B cell (primary cell): ENCODE data around the gene SDK2. TPM values are rescaled to one million over a fixed set of nuclear protein-coding genes. Genes with fewer than 3 reads are reported as not detected.

ENCODE experiments used
- ATAC-seq: fragments of 200-7000 bp; cut with Tn5 transposase; one replicate; pipeline ENCODE4 v1.10.0; 2021; ENCODE audit warnings: low read depth, mild to moderate bottlenecking, moderate number of reproducible peaks, moderate library complexity
- CTCF ChIA-PET: fragments of 350-600 bp; sonication (Branson Sonifier 250); formaldehyde crosslinking; loops from one replicate; lab custom pipeline; 2021; ENCODE audit warnings: antibody characterized with exemption, inconsistent platforms; lab: Charles Lee
- POLR2A ChIA-PET: fragments of 350-600 bp; sonication (Branson Sonifier 250); formaldehyde crosslinking; loops from one replicate; lab custom pipeline; 2021; ENCODE audit warnings: antibody characterized with exemption; lab: Charles Lee
- DNase-seq: peaks from one replicate; pipeline ENCODE4 v3.0.0; 2013
- H2AFZ ChIP-seq: 2 replicates; pipeline ENCODE4 v1.6.1; 2012; ENCODE audit warnings: mild to moderate bottlenecking, low read depth, low read length; ENCODE audit not compliant: insufficient read depth, poor library complexity, severe bottlenecking
- H3K27ac ChIP-seq, 2 donors: 1 replicate in 1 of 2; 2 replicates in 1 of 2; pipeline ENCODE4 v1.5.1; 2012 to 2013; ENCODE audit warnings: low read length in 2 of 2, mild to moderate bottlenecking in 2 of 2, moderate library complexity in 1 of 2
- H3K27me3 ChIP-seq, 4 experiments: fragments of 200-600 bp in 1 of 4; sonication (generic) in 1 of 4; replicated peaks in 1 of 4; 1 replicate in 2 of 4; 2 replicates in 2 of 4; pipeline versions ENCODE4 v1.6.1 to v1.7.0; 2013 to 2016; ENCODE audit warnings: low read length in 3 of 4, mild to moderate bottlenecking in 2 of 4, mixed read lengths in 1 of 4, moderate library complexity in 1 of 4; ENCODE audit not compliant: insufficient read depth in 4 of 4, control insufficient read depth in 3 of 4; ENCODE audit errors: control extremely low read depth in 1 of 4
- H3K36me3 ChIP-seq, 2 experiments: replicated peaks in 1 of 2; 1 replicate in 1 of 2; 2 replicates in 1 of 2; pipeline versions ENCODE4 v1.6.1 to v1.7.1; 2013; ENCODE audit warnings: low read length in 1 of 2; ENCODE audit not compliant: insufficient read depth in 2 of 2, control insufficient read depth in 1 of 2; ENCODE audit errors: control extremely low read depth in 1 of 2, extremely low read depth in 1 of 2
- H3K4me1 ChIP-seq, 2 donors: fragments of 200-600 bp in 1 of 2; sonication (generic) in 1 of 2; 1 replicate in 1 of 2; 2 replicates in 1 of 2; pipeline versions ENCODE4 v1.5.1 to v1.6.1; 2013 to 2017; ENCODE audit warnings: low read length in 2 of 2; ENCODE audit not compliant: control insufficient read depth in 2 of 2, insufficient read depth in 2 of 2
- H3K4me2 ChIP-seq: replicated peaks from 2 replicates; pipeline ENCODE3; 2012; ENCODE audit warnings: mild to moderate bottlenecking, low read depth, low read length; ENCODE audit not compliant: poor library complexity, severe bottlenecking
- H3K4me3 ChIP-seq, 5 experiments: fragments of 200-600 bp in 1 of 5; sonication (generic) in 1 of 5; 1 replicate in 3 of 5; 2 replicates in 2 of 5; pipeline versions ENCODE4 v1.5.1 to v1.7.0; 2011 to 2016; ENCODE audit warnings: low read length in 4 of 5, mild to moderate bottlenecking in 4 of 5, low read depth in 2 of 5, control low read depth in 1 of 5, moderate library complexity in 1 of 5; ENCODE audit not compliant: insufficient read depth in 1 of 5; ENCODE audit errors: control extremely low read depth in 1 of 5, extremely low read depth in 1 of 5
- H3K79me2 ChIP-seq: fragments of 200-600 bp; sonication (generic); one replicate; pipeline ENCODE4 v1.6.0; 2016; ENCODE audit warnings: low read length; ENCODE audit not compliant: control insufficient read depth, insufficient read depth
- H3K9ac ChIP-seq: fragments of 200-600 bp; sonication (generic); 2 replicates; pipeline ENCODE4 v1.6.1; 2017; ENCODE audit warnings: mild to moderate bottlenecking, low read length, moderate library complexity
- H3K9me3 ChIP-seq, 3 donors: one replicate each; pipeline versions ENCODE4 v1.6.1 to v1.7.1; 2013; ENCODE audit warnings: low read length in 2 of 3; ENCODE audit not compliant: control insufficient read depth in 2 of 3, insufficient read depth in 1 of 3; ENCODE audit errors: control extremely low read depth in 1 of 3
- H4K20me1 ChIP-seq: 2 replicates; pipeline ENCODE4 v1.6.0; 2012; ENCODE audit warnings: mild to moderate bottlenecking, low read length; ENCODE audit not compliant: insufficient read depth, control insufficient read depth, poor library complexity, severe bottlenecking
- H3K27ac Mint-ChIP-seq: one replicate; pipeline ENCODE4 v1.8.0; 2021; ENCODE audit warnings: mixed read lengths
- H3K27me3 Mint-ChIP-seq: one replicate; pipeline ENCODE4 v1.8.0; 2021; ENCODE audit warnings: mixed read lengths
- H3K4me1 Mint-ChIP-seq: one replicate; pipeline ENCODE4 v1.8.0; 2021; ENCODE audit warnings: mixed read lengths
- H3K4me3 Mint-ChIP-seq: one replicate; pipeline ENCODE4 v1.8.0; 2021; ENCODE audit warnings: mixed read lengths
- H3K9me3 Mint-ChIP-seq: one replicate; pipeline ENCODE4 v1.8.0; 2022; ENCODE audit warnings: mixed read lengths; ENCODE audit not compliant: insufficient read depth
- CTCF ChIP-seq: fragments of 200-600 bp; IDR thresholded peaks from one replicate; pipeline ENCODE4 v1.8.0; 2022; ENCODE audit warnings: antibody characterized with exemption, mild to moderate bottlenecking
- EZH2 ChIP-seq: IDR thresholded peaks from 2 replicates; pipeline ENCODE4 v1.6.1; 2012; ENCODE audit warnings: borderline replicate concordance, low read depth, mild to moderate bottlenecking, moderate library complexity, low read length; ENCODE audit not compliant: insufficient read depth, poor library complexity, severe bottlenecking
- WGBS: methylation state at CpG from one replicate; pipeline ENCODE4 v1.1.5; 2013; ENCODE audit warnings: missing lambda C conversion rate; ENCODE audit not compliant: insufficient coverage; 5-methylcytosine and 5-hydroxymethylcytosine counted together
- intact Hi-C: fragments of 100-400 bp; cut with micrococcal nuclease; formaldehyde crosslinking; loops from one replicate; pipeline ENCODE4 v1.10.0; 2022
- polyA plus RNA-seq: library from polyadenylated mRNA; depleted of rRNA; stranded (reverse); fragments of >200 nt; gene quantifications from 2 replicates; pipeline ENCODE4 v1.2.3, GENCODE V29; 2012
- total RNA-seq, 2 donors: library from RNA; stranded (reverse); fragments of 120-200 nt in 1 of 2; gene quantifications; 1 replicate in 1 of 2; 2 replicates in 1 of 2; pipeline versions ENCODE4 v1.2.3 to v1.2.4, GENCODE V29; 2013 to 2022

Gene SDK2
- total and polyA plus RNA-seq, 2 donors (not counting 1 experiment from before 2014, with no cell fraction given) = 3.2 to 13.0 TPM

- ChIA-PET CTCF (interaction anchor here (0.8 to 2.8 kb wide), 3 partner anchors 29 to 399 kb away, joined by 3 to 7 read pairs (median 4); no protein-coding TSS in a partner anchor), POLR2A (no interaction called here)
- no peaks in the 10 kb centered on the region for H3K27me3 ChIP-seq
- TF ChIP-seq CTCF = no peak
- no peak for TF ChIP-seq EZH2
- intact Hi-C loops = no loop called here
- peak overlapping the region; percentile 52 for H2AFZ ChIP-seq
- H3K4me1 Mint-ChIP-seq = peaks cover 80% of the 10 kb centered on the region
- H3K9ac ChIP-seq = no peak overlapping the region
- no peaks in the 10 kb centered on the region for H3K9me3 Mint-ChIP-seq
- peaks cover 54% of the 10 kb centered on the region for H3K79me2 ChIP-seq
- peak overlapping the region; percentile 97 for H3K27ac Mint-ChIP-seq
- ATAC-seq = no peak
- peak overlapping the region; percentile 83 for H3K4me2 ChIP-seq
- H3K27me3 Mint-ChIP-seq = no peaks in the 10 kb centered on the region
- no peaks in the 10 kb centered on the region for H3K36me3 ChIP-seq
- no peak overlapping the region for H3K4me3 Mint-ChIP-seq
- WGBS = 86% methylated on average over 7 of the region's 7 CpGs
- no peak for DNase-seq
- H3K27ac ChIP-seq = peak overlapping the region; percentile 55 to 97
- H3K4me3 ChIP-seq = no peak overlapping the region
- H3K9me3 ChIP-seq = no peaks in the 10 kb centered on the region
- H3K4me1 ChIP-seq = peaks cover 58 to 71% of the 10 kb centered on the region in 2 donors
- no peaks in the 10 kb centered on the region for H4K20me1 ChIP-seq
Measured at GRCh38 chr17:73595931-73596330, 48.3 kb downstream of the SDK2 start.

- H3K27ac ChIP-seq = peak overlapping the region; percentile 55 to 97
- no peak overlapping the region for H3K9ac ChIP-seq
- H4K20me1 ChIP-seq = no peaks in the 10 kb centered on the region
- H3K4me3 Mint-ChIP-seq = no peak overlapping the region
- no peaks in the 10 kb centered on the region for H3K9me3 ChIP-seq
- TF ChIP-seq EZH2 (no peak), CTCF (peak; percentile 42)
- H3K4me3 ChIP-seq = no peak overlapping the region
- peaks cover 54% of the 10 kb centered on the region for H3K79me2 ChIP-seq
- no peaks in the 10 kb centered on the region for H3K9me3 Mint-ChIP-seq
- peak overlapping the region; percentile 52 for H2AFZ ChIP-seq
- ATAC-seq = peak; percentile 18
- peak; percentile 43 for DNase-seq
- peak overlapping the region; percentile 97 for H3K27ac Mint-ChIP-seq
- peaks cover 63 to 75% of the 10 kb centered on the region in 2 donors for H3K4me1 ChIP-seq
- intact Hi-C loops = no loop called here
- peak overlapping the region; percentile 83 for H3K4me2 ChIP-seq
- ChIA-PET POLR2A (interaction anchor here (0.6 kb wide), 1 partner anchor 18 kb away, joined by 5 read pairs; no protein-coding TSS in a partner anchor), CTCF (interaction anchor here (0.8 kb wide), 1 partner anchor 400 kb away, joined by 3 read pairs; no protein-coding TSS in a partner anchor)
- peaks cover 83% of the 10 kb centered on the region for H3K4me1 Mint-ChIP-seq
- H3K27me3 ChIP-seq = no peaks in the 10 kb centered on the region
- WGBS = 73% methylated on average over 5 of the region's 6 CpGs
- no peaks in the 10 kb centered on the region for H3K27me3 Mint-ChIP-seq
- H3K36me3 ChIP-seq = no peaks in the 10 kb centered on the region
Measured at GRCh38 chr17:73595479-73595878, 48.8 kb downstream of the SDK2 start.
